Neural cell (in vitro differentiated cells): Measurements from ENCODE around the gene WDFY1.

Experiments
- CTCF ChIP-seq: fragments of 450-650 bp; IDR thresholded peaks from 2 replicates; pipeline ENCODE4 v1.5.1; 2014; ENCODE audit warnings: antibody characterized with exemption, mild to moderate bottlenecking, moderate library complexity; ENCODE audit not compliant: poor library complexity, severe bottlenecking
- RAD21 ChIP-seq: fragments of 450-650 bp; conservative IDR thresholded peaks from 2 replicates; pipeline ENCODE4 v1.6.1; 2014; ENCODE audit warnings: antibody characterized with exemption, mild to moderate bottlenecking, moderate library complexity
- TF ChIP-seq, protein P1 (sequence below): IDR thresholded peaks from 2 replicates; pipeline ENCODE4 v1.6.1; 2012; ENCODE audit warnings: borderline replicate concordance

GRCh38 chr2:223991611-223992010 lies 46.5 kb upstream of the WDFY1 start:
- no peak for TF ChIP-seq RAD21
- TF ChIP-seq, protein P1, sequence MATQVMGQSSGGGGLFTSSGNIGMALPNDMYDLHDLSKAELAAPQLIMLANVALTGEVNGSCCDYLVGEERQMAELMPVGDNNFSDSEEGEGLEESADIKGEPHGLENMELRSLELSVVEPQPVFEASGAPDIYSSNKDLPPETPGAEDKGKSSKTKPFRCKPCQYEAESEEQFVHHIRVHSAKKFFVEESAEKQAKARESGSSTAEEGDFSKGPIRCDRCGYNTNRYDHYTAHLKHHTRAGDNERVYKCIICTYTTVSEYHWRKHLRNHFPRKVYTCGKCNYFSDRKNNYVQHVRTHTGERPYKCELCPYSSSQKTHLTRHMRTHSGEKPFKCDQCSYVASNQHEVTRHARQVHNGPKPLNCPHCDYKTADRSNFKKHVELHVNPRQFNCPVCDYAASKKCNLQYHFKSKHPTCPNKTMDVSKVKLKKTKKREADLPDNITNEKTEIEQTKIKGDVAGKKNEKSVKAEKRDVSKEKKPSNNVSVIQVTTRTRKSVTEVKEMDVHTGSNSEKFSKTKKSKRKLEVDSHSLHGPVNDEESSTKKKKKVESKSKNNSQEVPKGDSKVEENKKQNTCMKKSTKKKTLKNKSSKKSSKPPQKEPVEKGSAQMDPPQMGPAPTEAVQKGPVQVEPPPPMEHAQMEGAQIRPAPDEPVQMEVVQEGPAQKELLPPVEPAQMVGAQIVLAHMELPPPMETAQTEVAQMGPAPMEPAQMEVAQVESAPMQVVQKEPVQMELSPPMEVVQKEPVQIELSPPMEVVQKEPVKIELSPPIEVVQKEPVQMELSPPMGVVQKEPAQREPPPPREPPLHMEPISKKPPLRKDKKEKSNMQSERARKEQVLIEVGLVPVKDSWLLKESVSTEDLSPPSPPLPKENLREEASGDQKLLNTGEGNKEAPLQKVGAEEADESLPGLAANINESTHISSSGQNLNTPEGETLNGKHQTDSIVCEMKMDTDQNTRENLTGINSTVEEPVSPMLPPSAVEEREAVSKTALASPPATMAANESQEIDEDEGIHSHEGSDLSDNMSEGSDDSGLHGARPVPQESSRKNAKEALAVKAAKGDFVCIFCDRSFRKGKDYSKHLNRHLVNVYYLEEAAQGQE: no peak
- no peak for TF ChIP-seq CTCF
